Testis (tissue), 3 donors: Measurements from ENCODE around the gene DST. TPM values are rescaled to one million over a fixed set of nuclear protein-coding genes. Genes with fewer than 3 reads are reported as not detected.

Experiments used
- DNase-seq: peaks from one replicate; pipeline ENCODE4 v3.0.0-alpha.2; 2019
- H3K27ac ChIP-seq, 2 donors: fragments of 200-600 bp; sonication (generic); one replicate each; pipeline ENCODE4 v1.5.1; 2019
- H3K27me3 ChIP-seq: fragments of 200-600 bp; sonication (generic); one replicate; pipeline ENCODE4 v1.5.1; 2019
- H3K36me3 ChIP-seq: fragments of 200-600 bp; sonication (generic); one replicate; pipeline ENCODE4 v1.5.1; 2017; ENCODE audit warnings: low read depth; ENCODE audit errors: missing control alignments
- H3K4me1 ChIP-seq: fragments of 200-600 bp; sonication (generic); one replicate; pipeline ENCODE4 v1.5.1; 2019
- H3K4me3 ChIP-seq, 2 donors: fragments of 200-600 bp; sonication (generic); one replicate each; pipeline ENCODE4 v1.5.1; 2017 to 2019
- H3K9me3 ChIP-seq: fragments of 200-600 bp; sonication (generic); one replicate; pipeline ENCODE4 v1.5.1; 2017
- CTCF ChIP-seq, 3 experiments: fragments of 450-650 bp in 2 of 3; fragments of 200-600 bp in 1 of 3; sonication (generic) in 1 of 3; IDR thresholded peaks; one replicate each; pipeline ENCODE4 v1.5.1; 2016 to 2019; ENCODE audit warnings: antibody characterized with exemption in 3 of 3, mild to moderate bottlenecking in 2 of 3, moderate library complexity in 1 of 3
- POLR2A ChIP-seq: fragments of 450-650 bp; IDR thresholded peaks from one replicate; pipeline ENCODE4 v1.6.1; 2017; ENCODE audit warnings: antibody characterized with exemption, mild to moderate bottlenecking, moderate library complexity
- WGBS, 2 donors: methylation state at CpG; one replicate each; pipeline ENCODE4 v1.1.5; 2018; 5-methylcytosine and 5-hydroxymethylcytosine counted together
- intact Hi-C: fragments of 100-400 bp; cut with DNase I; formaldehyde crosslinking; loops from one replicate; pipeline ENCODE4 v1.15.1; 2023; ENCODE audit warnings: low total_unique reads
- polyA plus RNA-seq: library from polyadenylated mRNA; stranded (reverse); fragments of 350-450 nt; fragmentation: Illumina TruSeq; extraction: RNeasy Lipid Tissue Mini Kit (QIAGEN cat#74804); gene quantifications from one replicate; pipeline ENCODE4 v1.2.3, GENCODE V29; 2014; ENCODE audit warnings: low read depth, low replicate concordance; ENCODE audit not compliant: insufficient read depth
- total RNA-seq, 2 donors: library from RNA; depleted of rRNA; stranded (reverse); fragments of >200 nt; gene quantifications; one replicate each; pipeline ENCODE4 v1.2.3, GENCODE V29; 2016

DST gene
- total and polyA plus RNA-seq, 3 donors from 2014 or later, result 94.8 to 221 (median 175) TPM

DNA sequence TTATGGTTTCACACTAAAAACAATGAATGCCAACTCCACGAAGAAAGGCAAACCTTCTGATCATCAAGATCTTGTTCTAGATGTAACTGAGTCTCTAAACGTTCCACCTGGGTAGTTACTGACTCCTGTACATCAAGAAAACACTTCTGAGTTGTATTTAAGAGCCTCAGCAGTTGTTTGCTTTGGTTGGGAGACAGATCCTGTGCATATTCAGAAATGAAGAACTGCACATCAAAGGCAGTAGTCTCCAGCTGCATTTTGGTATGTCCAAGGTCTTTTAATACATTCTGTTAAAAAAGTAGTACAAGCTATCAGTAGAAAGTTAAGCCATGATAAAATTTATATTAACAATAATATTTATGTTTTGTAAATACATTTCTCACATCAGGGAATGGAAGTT lies 41.3 kb downstream of the DST start:
- DNase-seq, result no peak
- TF ChIP-seq CTCF (IDR thresholded peaks at IDR 0.05) (no peak), POLR2A (no peak)
- Histone ChIP-seq H3K4me3 (no peak overlapping the region), H3K27ac (no peak overlapping the region), H3K9me3 (no peaks in the 10 kb centered on the region), H3K36me3 (no peaks in the 10 kb centered on the region), H3K27me3 (no peaks in the 10 kb centered on the region), H3K4me1 (no peaks in the 10 kb centered on the region)
- intact Hi-C loops, result no loop called here
- 60 to 67% methylated on average over 2 of the region's 2 CpGs for WGBS, 2 donors

GRCh38 chr6:56595490-56596122 lies 47.1 kb downstream of the DST start:
- Histone ChIP-seq H3K9me3 (no peaks in the 10 kb centered on the region), H3K4me1 (no peaks in the 10 kb centered on the region), H3K27ac (no peak overlapping the region), H3K4me3 (no peak overlapping the region), H3K27me3 (no peaks in the 10 kb centered on the region), H3K36me3 (no peaks in the 10 kb centered on the region)
- intact Hi-C loops, result no loop called here
- WGBS, 2 donors, result 55 to 66% methylated on average over 6 of the region's 6 CpGs
- TF ChIP-seq CTCF (IDR thresholded peaks at IDR 0.05) (peak; percentile 49 to 72 (median 65)), POLR2A (no peak)
- DNase-seq, result peak; percentile 50

GRCh38 chr6:56594699-56595098 lies 48.0 kb downstream of the DST start:
- no peaks in the 10 kb centered on the region for H3K36me3 ChIP-seq
- intact Hi-C loops, result no loop called here
- no peak overlapping the region for H3K4me3 ChIP-seq
- DNase-seq, result no peak
- TF ChIP-seq POLR2A, result no peak
- TF ChIP-seq CTCF (IDR thresholded peaks at IDR 0.05), result no peak
- no peak overlapping the region for H3K27ac ChIP-seq
- no peaks in the 10 kb centered on the region for H3K27me3 ChIP-seq
- no peaks in the 10 kb centered on the region for H3K4me1 ChIP-seq
- H3K9me3 ChIP-seq, result no peaks in the 10 kb centered on the region

DNA sequence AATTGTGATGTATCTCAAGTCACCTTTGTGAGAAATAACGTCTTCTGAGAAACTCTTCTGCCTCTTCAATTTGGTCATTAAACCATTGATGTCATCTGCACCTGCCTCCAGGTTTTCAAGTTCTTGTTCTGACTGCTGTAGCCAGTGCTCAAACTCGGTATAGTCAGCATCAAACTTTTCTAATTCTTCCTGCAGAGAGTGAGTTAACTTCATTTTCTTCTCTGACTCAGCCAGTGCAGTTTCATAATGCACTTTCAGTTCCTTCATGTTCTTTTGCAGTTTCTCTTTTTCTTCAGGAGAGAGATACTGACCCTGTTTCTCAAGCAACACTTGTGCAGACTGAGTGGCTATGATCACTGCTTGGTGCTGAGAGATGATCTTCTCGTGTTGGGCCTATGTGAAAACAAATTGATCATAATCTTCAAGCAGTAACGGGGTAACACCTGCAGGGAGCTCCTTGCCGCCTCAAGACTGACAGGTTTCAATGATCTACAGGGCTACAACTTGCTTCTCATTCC lies 48.8 kb downstream of the DST start:
- Histone ChIP-seq H3K4me1 (no peaks in the 10 kb centered on the region), H3K27me3 (no peaks in the 10 kb centered on the region), H3K27ac (no peak overlapping the region), H3K9me3 (no peaks in the 10 kb centered on the region), H3K36me3 (no peaks in the 10 kb centered on the region), H3K4me3 (no peak overlapping the region)
- no peak for DNase-seq
- intact Hi-C loops, result no loop called here
- TF ChIP-seq POLR2A (no peak), CTCF (IDR thresholded peaks at IDR 0.05) (no peak)
- 76 to 77% methylated on average over 5 of the region's 5 CpGs for WGBS, 2 donors

GRCh38 chr6:56582236-56582635 lies 60.5 kb downstream of the DST start:
- H3K27me3 ChIP-seq, result no peaks in the 10 kb centered on the region
- no peaks in the 10 kb centered on the region for H3K36me3 ChIP-seq
- 90 to 95% methylated on average over 3 of the region's 3 CpGs for WGBS, 2 donors
- intact Hi-C loops, result no loop called here
- H3K4me1 ChIP-seq, result no peaks in the 10 kb centered on the region
- no peak overlapping the region for H3K4me3 ChIP-seq
- H3K9me3 ChIP-seq, result no peaks in the 10 kb centered on the region
- DNase-seq, result no peak
- no peak overlapping the region for H3K27ac ChIP-seq
- TF ChIP-seq CTCF (IDR thresholded peaks at IDR 0.05) (no peak), POLR2A (no peak)
